ENCODE results near the gene ADGRA1.

DNA sequence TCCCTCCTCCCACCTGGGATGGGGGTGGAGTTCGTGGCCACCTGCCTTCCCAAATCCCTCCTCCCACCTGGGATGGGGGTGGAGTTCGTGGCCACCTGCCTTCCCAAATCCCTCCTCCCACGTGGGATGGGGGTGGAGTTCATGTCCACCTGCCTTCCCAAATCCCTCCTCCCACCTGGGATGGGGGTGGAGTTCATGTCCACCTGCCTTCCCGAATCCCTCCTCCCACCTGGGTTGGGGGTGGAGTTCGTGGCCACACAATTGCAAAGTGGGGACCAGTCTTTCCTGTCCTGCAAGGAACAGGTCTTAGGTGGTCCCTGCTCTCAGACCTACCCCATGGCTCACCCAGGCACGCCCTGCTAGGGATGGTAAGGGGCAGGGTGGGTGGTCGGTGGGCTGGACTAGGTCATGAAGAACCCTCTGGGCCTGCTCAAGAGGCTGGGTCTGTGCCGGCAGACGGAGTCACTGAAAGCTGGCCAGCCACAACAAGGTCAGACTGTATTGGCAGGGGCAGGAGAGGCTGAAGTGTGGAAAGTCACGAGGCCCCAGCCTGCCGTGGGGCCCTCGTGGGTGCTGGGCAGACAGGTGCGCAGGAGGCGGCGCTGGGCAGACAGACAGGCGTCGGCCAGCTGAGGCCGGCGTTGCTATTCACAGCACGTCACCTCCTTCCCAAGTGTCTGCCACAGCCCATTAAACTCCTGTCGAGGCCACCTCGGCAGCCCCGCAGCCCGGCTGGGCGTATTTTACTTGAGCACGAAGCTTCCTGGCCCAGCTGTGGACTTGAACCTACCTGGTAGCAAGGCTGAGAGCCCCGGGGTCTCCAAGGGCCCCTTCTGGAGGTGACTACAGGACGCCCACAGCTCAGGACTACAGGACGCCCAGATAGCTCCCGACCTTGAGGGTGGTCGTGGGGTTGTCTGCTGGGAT, 76.4 kb downstream of the ADGRA1 start:
- TF ChIP-seq EZH2phosphoT487 (IDR thresholded peaks at IDR 0.05; ENCODE audit: insufficient read depth, low read depth) (no peak), EZH2 (IDR thresholded peaks at IDR 0.05; ENCODE audit: insufficient read depth, poor library complexity, severe bottlenecking) (no peak)
